Body of pancreas (tissue), 4 donors: Measurements from ENCODE around the gene ILF2.

ENCODE experiments used
- CTCF ChIP-seq, 7 experiments: fragments of 450-650 bp in 4 of 7; fragments of 200-600 bp in 3 of 7; sonication (generic) in 3 of 7; IDR thresholded peaks; one replicate each; pipeline ENCODE4 v1.5.1; 2016 to 2019; ENCODE audit warnings: antibody characterized with exemption in 7 of 7
- POLR2A ChIP-seq, 3 donors: fragments of 450-650 bp; IDR thresholded peaks; one replicate each; pipeline ENCODE4 v1.6.1; 2016; ENCODE audit warnings: antibody characterized with exemption in 3 of 3, mild to moderate bottlenecking in 2 of 3

GRCh38 chr1:153612755-153613331 lies 58.0 kb downstream of the ILF2 start, which contains the start of gene S100A16:
- peak; percentile 44 to 82 (median 76) for TF ChIP-seq POLR2A (IDR thresholded peaks at IDR 0.05)
- no peak for TF ChIP-seq CTCF (IDR thresholded peaks at IDR 0.05)
